ENCODE results near the gene ANKRD11.
A peak's percentile ranks its signal among the peaks of the same experiment; 100 is the strongest.
"Not testable (repeated sequence)": the region's sequence is repeated elsewhere in the genome, so short reads cannot be mapped to it uniquely, and the experiment has no call there.

The ANKRD11 gene

DNA sequence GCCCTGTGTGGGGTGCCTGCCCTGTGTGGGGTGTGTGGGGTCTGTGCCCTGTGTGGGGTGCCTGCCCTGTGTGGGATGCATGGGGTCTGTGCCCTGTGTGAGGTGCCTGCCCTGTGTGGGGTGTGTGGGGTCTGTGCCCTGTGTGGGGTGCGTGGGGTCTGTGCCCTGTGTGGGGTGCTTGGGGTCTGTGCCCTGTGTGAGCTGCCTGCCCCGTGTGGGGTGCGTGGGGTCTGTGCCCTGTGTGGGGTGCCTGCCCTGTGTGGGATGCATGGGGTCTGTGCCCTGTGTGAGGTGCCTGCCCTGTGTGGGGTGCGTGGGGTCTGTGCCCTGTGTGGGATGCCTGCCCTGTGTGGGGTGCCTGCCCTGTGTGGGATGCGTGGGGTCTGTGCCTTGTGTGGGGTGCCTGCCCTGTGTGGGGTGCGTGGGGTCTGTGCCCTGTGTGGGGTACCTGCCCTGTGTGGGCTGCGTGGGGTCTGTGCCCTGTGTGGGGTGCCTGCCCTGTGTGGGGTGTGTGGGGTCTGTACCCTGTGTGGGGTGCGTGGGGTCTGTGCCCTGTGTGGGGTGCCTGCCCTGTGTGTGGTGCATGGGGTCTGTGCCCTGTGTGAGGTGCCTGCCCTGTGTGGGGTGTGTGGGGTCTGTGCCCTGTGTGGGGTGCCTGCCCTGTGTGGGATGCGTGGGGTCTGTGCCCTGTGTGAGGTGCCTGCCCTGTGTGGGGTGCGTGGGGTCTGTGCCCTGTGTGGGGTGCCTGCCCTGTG, 190.8 kb downstream of the ANKRD11 start:
- not testable (repeated sequence) for DNase-seq (ENCODE audit: low read depth, low spot score)

DNA sequence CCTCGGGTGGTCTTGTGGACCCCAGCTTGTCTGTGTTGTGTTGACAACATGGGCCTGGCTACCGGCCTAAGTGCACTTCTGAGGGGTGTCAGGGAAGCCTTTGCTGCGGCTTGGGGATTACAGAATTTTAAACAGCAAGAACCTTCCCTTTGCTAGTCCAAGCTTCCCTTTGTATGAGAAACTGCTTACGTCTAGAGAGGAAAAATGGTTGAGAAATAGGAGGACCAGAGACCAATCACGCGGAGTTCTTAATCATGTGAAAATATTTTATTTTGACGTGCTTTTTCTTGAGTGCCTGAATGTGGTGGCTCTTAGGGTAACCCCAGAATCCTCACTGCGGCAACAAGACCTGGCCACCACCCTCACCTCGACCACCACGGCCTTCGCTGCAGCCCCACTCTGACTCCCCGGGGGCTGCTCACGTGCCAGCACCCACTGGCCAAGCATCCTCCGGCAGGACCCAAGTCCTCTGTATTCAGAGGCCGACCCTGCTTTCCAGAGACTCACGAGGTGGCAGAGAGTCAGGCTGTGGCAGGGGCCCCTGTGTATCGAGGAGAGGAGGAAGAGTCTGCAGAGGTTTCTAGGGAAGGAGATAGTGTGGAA, 191.6 kb downstream of the ANKRD11 start:
- no peak for DNase-seq (ENCODE audit: low read depth, low spot score)

DNA sequence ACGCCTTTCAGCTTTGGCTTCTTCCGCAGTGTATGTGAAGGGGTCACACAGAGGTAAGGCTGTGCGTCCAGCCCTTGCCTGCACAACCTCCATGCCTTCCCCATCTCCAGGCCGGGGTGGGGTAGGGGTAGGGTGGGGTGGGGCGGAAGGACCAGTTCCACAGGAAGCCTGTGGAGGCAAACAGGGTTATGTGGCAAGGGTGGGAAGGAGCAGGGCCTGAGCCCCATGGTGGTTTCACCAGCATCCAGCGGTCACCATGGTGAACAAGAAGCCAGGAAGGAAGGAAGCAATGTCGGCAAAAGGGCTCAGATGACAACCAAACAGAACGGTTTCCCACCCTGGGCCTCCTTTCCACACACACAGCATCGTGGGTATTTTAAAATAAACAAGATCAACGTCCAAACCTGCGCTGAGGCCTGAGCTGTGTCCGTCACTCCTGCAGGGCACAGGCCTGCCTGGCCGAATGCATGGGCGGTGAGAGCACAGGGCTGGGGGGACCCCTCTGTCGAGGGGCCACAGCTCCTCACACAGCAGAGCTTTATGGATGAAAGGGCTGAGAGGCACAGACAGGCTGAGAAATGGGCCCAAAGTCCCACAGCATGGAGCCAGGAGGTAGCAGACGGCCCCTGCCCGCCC, 192.3 kb downstream of the ANKRD11 start:
- DNase-seq (ENCODE audit: low read depth, low spot score), result no peak

DNA sequence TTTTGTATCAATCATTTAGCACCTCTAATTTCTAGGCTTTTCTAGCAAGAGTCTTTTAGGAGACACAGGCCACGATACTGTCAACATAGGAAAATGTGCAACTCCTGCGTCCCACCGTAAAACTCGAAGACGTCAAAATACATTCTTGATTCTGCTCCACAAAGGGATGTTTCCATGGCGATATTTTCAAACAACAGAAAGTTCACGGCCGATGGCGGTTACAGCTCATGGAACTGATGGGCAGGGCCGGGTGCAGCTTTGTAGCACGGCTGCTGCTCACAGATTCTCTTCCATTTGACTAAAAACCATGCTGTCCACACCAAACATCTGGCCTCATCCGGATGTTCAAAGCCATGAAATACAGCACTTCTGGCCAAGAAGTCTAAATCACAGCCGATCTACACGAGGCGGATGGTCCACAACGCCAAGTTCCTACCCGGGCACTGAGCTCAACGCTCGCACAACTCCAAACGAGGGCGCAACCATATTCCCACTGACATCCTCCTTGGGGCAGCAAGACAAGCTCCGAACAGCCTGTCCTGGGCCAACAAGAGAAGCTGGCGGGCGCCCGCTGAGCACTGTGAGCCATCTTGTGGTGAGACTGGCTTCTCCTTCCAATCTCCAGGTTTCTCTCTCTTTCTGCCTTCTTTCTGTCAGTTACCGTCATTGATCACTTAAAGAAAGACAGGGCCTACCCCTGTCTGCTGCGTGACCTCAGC, 193.0 kb downstream of the ANKRD11 start:
- no peak for DNase-seq (ENCODE audit: low read depth, low spot score)

DNA sequence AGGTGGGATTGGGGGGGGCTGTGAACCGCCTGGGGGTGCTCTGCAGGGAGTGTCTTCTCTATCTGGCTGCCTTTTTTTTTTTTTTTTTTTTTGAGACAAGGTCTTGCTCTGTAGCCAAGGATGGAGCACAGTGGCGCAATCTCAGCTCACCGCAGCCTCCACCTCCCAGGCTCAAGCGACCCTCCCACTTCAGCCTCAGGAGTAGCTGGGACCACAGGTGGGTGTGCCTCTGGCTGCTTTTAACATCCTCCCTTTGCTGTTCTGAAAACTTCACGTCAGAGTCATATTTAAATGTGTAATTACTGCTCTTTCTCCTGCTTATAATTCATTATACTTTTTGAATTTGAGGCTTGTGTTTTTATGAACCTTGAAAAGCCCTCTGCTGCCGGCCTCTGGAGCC, 194.4 kb downstream of the ANKRD11 start:
- no peak for DNase-seq (ENCODE audit: low read depth, low spot score)

DNA sequence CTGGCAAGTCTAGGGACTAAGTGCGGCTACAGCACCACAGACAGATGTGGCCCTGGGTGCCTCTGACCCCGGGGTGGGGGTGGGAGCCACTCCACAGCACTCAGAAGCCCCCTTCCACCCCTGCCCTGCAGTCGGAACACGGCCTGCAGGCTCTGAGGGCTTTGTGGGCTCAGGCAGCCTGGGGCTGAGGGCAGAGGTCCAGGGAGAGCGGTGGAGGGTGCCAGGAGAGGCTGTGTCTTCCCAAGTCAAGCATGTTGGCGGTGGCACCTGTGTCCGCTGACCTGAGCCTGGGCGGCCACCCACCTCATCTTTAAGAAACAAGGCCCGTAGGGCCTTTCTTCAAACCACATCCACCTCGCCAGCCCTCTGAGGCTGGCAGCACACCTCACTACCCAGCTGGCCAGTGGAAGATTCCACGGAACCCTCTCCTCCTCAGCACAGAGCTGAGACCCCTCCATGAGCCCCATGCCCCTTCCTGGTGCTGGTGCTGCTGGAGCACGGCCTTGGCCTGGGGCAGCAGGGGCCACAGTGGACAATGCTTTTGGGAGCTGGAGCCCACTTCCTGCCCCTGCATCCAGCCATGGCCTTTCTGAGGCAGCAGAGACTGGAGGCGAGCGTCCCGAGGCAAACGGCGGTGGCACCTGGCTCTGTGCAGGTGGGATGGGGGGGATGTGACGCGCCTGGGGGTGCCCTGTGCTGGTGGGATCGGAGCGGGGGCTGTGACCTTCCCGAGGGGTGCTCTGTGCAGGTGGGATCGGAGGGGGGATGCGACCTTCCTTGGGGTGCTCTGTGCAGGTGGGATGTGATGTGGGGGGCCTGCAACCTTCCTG, 195.1 kb downstream of the ANKRD11 start:
- no peak for DNase-seq (ENCODE audit: low read depth, low spot score)

DNA sequence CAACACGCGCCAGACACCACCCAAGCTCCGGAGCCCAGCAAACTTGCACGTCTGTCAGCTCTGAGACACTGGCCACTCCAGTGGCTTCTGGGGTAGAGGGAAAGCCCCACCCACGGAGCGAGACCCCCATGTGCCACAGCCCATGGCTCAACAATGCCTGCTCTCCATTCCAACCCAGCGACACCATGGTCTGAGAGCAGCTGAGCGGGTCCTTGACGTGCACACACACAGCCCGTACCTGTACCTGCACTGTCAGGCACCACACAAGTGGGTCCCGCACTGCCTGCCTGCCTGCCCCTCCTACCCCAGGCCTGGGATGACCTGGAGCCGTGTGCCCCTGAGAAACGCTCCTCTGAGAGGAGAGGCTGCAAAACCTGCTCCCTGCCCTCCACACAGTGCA, 195.9 kb downstream of the ANKRD11 start:
- no peak for DNase-seq (ENCODE audit: low read depth, low spot score)

DNA sequence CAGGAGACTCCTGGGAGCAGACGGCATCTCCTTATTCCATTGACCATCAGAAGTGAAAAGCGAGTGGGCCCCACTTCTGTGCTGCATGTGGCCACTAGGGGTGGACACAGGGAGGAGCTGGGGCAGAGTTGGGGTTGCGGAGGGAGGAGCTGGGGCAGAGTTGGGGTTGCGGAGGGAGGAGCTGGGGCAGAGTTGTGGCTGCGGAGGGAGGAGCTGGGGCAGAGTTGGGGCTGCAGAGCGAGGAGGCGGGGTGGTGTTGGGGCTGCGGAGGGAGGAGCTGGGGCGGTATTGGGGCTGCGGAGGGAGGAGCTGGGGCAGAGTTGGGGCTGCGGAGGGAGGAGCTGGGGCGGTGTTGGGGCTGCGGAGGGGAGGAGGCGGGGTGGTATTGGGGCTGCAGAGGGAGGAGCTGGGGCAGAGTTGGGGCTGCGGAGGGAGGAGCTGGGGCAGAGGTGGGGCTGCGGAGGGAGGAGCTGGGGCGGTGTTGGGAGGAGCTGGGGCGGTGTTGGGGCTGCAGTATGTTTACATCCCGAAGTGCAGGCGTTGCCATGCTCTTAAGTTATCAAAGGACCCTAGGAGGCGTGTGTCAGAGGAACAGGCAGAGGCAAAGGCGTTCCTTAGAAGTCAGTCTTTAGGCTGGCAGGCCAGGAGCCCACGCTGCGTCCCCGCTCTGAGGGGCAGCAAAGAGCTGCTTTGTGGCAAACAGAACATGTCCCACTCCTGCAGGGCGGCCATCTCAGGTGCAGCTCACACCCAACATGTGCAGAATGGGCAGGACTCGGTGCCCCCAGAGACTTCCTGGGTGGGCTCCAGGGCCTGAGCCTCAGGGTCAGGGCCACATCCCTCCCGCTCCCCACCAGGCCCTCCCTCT, 196.9 kb downstream of the ANKRD11 start:
- DNase-seq (ENCODE audit: low read depth, low spot score), result no peak

DNA sequence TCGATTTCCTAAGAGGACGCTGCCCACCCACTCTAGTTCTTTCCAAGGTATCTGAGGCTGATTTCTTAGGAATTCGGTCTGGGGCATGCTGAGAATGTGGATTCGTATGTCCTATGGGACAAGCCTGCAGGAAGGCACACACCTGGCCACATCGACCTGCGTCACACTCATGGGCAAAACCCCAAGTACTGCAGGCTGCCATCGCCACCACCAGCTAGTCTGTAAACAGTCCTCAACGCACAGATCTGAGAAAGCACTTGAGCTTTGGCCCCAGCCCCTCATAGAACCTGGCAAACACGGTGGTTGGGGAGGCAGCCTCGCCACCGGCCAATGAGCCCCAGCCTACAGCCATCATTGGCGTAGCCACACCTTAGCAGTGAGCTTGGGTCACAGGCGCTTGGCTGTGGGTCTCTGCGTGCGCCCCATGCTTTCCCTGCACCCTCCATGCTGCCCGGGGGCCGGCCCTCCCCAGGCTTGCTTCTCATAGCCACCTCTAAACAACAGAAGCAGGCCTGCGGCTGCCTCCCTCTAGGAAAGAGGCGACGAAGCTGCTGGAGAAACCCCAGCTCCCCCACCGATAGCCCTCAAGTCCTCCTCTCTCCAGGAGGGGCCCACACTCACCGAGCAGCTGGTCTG, 197.8 kb downstream of the ANKRD11 start:
- DNase-seq (ENCODE audit: low read depth, low spot score), result no peak

DNA sequence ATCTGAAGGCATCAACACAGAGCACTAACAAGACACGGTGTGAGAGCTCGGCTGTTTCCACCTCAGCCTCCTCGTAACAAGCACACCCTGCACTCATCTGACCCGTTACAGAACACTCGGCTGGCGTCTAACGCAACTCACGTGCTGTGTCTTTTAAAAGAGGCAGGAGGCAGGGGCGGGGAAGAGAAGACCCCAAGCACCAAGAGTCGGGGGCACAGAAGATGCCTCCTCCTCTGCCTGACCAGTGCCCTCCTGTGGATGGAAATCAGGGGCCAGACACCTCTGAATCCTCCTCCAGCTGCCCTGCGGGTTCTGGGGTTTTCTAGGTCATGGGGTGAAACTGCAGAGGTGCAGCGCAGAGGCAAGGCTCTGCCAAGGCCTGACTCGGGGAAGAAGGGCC, 198.6 kb downstream of the ANKRD11 start:
- no peak for DNase-seq (ENCODE audit: low read depth, low spot score)

DNA sequence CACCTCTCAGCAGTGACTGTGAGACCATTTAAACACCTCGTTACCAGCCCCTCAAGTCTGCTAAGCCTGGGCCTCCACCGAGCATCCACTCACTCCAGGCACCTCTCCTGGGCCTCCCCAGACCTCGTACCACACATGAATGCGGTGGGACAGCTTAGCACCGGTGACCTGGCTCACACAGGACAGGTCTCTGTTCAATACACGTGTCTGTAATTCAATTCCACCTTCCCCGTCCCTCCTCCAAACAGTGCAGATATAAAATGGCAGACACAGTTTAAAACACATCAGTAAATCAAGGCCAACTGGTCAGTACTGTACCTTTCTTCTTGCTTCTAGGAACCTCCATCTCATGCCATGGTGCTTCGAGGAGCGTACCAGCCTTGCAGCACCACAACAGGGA, 199.0 kb downstream of the ANKRD11 start:
- no peak for DNase-seq (ENCODE audit: low read depth, low spot score)

DNA sequence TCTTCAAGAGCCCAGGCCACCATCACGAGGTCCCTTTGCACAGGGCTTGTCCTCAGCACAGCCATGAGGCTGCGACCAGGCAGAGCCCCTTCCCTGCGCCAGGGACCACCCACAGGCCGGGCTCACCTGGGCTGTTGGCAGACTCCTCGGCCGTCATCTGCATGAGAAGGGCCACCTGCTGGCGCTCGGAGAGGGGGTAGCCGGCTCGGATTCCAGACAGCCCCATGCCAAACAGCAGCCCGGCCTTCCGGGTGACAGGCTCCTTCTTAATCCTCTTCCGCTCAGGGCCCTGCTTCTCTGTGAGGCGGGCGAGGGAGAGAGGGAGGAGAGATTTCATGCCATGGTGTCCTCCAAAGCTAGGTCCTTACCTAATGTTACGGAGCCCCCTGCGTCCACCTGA, 199.5 kb downstream of the ANKRD11 start:
- peak; percentile 78 for DNase-seq (ENCODE audit: low read depth, low spot score)

DNA sequence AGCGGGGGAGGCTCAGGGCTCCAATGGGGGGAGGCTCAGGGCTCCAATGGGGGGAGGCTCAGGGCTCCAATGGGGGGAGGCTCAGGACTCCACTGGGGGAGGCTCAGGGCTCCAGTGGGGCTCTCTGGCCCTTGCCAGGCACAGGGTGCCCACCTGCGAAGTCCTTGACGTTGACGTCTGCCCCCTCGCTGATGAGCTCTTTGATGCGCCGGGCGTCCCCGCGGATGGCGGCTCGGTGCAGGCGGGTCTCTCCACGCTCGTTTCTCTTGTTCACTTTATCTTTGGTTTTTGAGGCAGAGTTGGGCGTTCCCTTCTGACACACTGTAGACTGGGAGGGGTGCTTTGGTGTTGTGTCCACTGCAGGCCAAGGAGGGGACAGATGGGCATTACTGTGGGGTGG, 199.9 kb downstream of the ANKRD11 start:
- DNase-seq (ENCODE audit: low read depth, low spot score), result no peak

DNA sequence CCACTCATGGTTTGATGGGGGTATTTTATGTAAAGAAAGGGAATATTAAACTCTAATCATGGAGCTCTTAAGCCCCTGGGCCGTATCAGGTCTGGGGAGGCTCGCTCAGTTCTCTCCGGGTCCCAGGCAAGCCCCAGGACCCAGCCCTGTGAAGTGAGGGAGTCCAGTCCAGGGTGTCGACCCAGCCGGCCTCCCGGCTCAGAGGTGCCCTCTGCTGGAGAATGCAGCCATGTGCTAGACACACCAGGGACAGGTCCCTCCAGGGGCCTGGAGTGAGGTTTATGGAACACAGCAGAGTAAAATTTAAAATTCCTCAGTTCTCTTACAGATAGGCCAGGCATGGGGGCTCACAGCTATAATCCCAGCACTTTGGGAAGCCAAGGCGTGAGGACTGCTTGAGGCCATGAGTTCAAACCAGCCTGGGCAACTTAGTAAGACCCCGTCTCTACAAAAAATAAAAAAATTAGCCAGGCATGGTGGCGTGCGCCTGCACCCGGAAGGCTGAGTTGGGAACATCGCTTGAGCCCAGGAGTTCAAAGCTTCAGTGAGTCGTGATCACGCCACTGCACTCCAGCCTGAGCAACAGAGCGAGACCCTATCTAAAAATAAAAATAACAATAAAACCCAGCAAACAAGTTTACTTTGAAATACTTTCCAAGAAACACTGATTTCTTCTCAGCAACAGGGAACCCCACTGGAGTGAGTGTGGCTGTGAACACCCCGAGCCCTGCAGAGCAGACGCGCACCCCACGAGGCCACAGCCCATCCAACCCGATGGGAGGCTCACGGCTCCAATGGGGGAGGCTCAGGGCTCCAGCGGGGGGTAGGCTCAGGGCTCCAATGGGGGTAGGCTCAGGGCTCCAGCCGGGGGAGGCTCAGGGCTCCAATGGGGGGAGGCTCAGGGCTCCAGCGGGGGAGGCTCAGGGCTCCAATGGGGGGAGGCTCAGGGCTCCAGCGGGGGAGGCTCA, 200.6 kb downstream of the ANKRD11 start:
- DNase-seq (ENCODE audit: low read depth, low spot score), result no peak

DNA sequence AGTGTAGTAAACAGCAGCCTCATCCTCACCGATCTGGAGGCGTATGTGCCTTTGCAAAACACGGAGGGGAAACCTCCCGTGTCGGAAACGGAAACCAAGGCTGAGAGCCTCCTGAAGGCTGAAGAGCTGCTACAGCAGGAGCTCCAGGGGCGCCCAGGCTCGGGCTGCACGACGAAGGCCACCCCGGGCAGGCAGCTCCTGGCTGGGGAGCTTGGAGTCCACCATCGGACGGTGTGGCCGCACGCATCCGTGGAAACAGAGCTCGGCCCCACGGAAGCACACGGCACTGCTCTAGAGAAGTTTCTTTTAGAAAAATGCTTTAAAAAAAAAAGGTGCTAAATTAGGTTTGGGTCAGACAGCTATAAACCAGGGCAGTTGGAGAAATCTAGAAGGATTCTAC, 201.4 kb downstream of the ANKRD11 start:
- DNase-seq (ENCODE audit: low read depth, low spot score), result no peak

DNA sequence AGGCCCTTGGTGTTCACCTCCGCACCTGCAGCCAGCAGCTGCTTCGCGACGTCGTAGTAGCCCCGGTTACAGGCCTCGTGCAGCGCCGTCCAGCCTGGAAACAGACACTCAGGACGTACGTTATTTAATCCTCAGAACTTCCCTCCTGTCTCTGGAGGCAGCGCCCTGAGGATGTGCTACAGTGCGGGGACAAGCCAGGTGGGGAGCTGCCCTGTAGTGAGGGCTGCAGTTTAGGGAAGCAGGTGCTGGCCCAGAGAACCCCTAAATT, 201.8 kb downstream of the ANKRD11 start:
- no peak for DNase-seq (ENCODE audit: low read depth, low spot score)

DNA sequence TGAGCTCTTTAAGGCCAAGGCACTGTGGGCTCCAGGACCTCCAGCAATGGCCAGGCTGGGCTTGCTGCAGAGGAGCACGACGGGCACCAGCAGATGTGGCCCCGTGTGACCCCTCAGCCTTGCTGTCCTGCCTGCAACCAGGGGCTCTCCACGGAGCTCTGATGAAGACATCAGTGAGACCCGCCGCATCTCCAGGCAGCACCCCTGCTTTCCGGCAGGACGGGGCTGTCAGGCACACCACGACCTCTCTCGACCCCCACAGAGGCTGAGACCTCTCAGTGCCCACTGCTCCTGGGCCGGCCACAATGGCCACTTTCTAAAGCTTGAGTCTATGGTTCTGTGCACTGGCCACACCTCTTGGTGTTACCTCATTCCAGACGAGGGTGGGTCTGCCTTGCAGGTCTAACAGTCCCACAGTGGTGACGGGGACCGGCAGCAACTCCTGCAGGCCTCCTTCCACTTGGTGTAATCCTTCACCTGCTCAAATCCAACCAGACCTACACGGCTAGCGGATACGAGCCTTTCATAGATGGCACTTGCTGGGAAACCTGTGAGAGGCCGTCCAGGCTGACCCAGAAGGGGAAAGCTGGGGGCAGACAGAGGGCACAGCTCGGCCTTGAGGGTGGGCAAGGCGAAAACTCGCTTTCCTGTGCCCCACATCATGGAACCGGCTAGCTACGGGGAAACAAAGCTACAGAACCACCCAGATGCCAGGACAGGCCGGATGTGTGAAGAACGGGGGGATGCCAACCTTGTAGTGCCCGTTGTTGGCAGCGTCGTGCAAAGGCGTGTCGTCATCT, 202.4 kb downstream of the ANKRD11 start:
- DNase-seq (ENCODE audit: low read depth, low spot score), result no peak

DNA sequence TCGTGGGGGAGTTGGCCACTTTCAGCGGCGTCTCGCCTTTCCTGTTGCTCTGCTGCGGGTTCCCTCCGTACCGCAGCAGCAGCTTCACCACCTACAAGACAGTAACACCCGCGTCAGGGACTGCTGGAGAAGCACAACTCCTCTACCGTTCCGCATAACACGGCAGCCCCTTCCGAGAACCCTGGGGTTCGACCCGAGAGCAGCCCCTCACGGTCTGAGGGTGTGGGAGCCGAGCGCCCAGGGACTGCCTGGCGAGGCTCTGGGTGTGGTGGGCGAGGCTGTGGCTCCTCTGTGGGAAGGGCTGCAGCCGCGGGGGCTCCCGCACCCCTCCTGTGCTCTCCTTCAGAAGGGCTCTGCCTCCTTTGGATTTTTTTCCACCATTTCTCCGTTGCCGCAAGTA, 204.3 kb downstream of the ANKRD11 start:
- no peak for DNase-seq (ENCODE audit: low read depth, low spot score)

Data from iPS DF 19.7 (cell line).